Adrenal gland (tissue), 5 donors: Measurements from ENCODE around the gene MGMT.

Source experiments
- CTCF ChIP-seq, 6 experiments: fragments of 450-650 bp in 4 of 6; fragments of 200-600 bp in 2 of 6; sonication (generic) in 1 of 6; IDR thresholded peaks; 1 replicate in 5 of 6; 2 replicates in 1 of 6; pipeline versions ENCODE4 v1.5.1 to v1.8.0; 2016 to 2021; ENCODE audit warnings: antibody characterized with exemption in 6 of 6, mild to moderate bottlenecking in 2 of 6, moderate library complexity in 1 of 6
- POLR2A ChIP-seq, 2 donors: fragments of 450-650 bp; IDR thresholded peaks; one replicate each; pipeline ENCODE4 v1.6.1; 2017; ENCODE audit warnings: antibody characterized with exemption in 2 of 2, mild to moderate bottlenecking in 2 of 2, moderate library complexity in 1 of 2
- donor health status: DM: no; HTN: no; CAD: no.

GRCh38 chr10:129760003-129760315 lies 292.9 kb downstream of the MGMT start:
- TF ChIP-seq CTCF (IDR thresholded peaks at IDR 0.05) (no peak), POLR2A (IDR thresholded peaks at IDR 0.05) (no peak)
